ENCODE results near the gene POLR2J.
A peak's percentile ranks its signal among the peaks of the same experiment; 100 is the strongest.

Gene POLR2J

DNA sequence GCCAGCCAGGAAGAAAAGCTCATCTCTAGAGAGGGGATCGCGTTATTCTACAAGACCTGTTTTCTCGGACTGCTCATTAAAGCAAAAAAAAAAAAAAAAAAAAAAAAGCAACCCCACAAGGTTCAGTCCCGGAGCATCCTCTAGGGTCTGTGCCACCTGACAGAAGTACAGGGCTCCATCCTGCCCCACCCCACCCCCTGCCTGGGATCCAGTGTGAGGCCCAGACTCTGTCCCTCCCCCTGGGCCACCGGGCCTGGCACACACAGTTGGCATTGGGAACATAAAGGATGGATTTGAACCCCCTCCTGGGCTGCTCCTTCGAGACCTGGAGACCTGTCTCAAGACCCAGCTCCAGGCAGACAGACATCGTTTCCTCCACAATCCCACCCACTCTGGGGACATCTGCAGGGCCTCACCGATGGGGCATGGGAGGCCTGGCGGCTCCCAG is 44.7 kb downstream of the POLR2J start:
- peak in 1 of 2 experiments; percentile 69 for DNase-seq

DNA sequence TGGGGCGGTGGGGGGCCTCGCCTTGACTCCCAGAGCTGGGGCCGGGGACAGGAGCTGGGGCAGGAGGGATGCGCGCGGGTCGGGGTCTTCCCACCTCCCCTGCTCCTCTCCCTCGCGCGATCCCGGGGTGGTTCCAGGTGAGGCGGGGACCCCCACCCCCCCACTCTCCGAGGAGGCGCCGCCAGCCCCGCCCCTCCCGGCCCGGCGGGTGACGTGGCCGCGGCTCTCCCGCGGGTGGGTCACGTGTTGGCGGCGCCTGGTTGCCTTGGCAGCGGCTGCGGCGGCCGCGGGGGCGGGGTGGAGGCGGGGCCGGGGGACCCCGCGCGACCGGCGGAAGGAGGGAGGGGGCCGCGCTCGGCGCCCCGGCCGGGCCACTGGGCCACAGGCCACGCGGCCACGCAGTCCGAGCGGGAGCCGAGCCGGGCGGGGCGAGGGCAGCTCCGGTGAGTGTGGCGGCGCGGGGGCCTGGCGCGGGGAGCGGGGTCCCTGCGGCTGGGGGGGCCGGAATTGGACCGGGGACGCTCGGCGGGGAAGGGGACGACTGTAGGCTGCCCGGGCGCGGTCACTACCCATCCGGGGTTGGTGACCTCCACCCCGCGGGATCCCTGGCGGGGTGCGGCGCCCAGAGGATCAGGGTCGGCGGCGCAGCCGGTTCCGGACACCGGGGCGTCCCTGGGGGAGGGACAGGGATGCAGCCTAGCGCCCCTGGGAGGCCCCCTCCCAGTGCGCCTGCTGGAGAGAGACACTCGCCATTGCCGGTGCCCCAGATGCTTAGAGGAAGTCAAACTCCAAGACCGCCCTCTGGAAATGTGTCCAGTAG is 45.3 kb downstream of the POLR2J start, which contains the start of gene ORAI2:
Gene ORAI2, plus strand, starts transcription at position 357 of the 820 bp plus-strand sequence. CDS start 5,382 bp downstream, outside the sequence.
- peak in 1 of 2 experiments; percentile 90 for DNase-seq

DNA sequence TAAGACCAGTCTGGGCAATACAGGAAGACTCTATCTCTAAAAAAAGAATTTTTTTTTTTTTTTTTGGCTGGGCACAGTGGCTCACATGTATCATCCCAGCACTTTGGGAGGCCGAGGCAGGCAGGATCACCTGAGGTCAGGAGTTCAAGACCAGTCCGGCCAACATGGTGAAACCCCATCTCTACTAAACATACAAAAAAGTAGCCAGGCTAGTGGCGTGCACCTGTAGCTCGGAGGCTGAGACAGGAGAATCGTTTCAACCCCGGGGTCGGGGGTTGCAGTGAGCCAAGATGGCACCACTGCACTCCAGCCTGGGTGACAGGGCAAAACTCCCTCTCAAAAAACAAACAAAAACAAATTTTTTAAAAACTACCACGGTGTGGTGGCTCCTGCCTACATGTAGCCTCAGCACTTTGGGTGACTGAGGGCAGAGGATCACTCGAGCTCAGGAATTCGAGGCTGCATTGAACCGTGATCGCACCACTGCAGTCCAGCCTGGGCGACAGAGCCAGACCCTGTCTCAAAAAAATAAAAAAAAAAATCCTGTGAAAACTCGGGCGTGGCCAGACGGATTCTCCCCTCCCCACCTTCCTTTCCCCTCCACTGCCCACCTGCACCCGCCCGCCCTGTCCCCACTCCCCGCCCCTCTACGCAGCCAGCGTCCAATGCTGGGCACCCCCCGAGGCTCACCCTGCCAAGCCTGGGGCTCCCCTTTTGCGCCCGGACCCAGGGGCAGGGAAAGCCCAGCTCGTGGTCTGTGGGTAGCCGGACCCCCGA is 46.1 kb downstream of the POLR2J start:
- peak; percentile 26 to 71 for DNase-seq

DNA sequence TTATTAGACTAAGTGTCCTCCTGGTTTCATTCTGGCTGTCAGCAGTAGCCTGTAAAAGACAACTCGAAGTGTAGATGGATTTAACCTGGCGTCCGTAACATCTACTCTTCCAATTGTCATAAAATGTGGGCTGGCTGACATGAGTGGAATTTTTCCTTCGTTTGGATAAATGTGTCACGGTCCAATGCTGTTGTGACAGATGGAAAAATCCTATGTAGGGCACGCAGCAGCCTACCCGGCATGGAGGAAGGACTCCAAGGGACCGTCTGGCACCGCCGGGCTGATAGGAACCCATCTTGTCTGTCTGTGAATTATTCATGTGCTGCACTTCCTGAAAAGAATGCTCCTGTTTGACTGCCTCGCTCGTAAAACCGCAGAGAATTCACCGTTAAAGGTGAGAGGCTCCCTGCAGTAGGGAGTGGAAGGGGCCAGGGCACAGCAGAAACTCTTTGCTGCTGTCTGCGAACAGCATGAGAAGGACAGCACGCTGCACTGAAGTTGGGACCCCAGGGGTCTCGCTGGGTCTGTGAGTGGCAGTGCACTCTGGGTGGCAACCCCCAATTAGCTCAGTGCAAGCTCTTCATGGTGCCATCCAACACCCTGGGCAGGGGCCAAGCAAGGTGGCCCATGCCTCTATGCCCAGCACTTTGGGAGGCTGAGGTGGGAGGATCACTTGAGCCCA is 47.0 kb downstream of the POLR2J start:
- peak; percentile 95 for DNase-seq

DNA sequence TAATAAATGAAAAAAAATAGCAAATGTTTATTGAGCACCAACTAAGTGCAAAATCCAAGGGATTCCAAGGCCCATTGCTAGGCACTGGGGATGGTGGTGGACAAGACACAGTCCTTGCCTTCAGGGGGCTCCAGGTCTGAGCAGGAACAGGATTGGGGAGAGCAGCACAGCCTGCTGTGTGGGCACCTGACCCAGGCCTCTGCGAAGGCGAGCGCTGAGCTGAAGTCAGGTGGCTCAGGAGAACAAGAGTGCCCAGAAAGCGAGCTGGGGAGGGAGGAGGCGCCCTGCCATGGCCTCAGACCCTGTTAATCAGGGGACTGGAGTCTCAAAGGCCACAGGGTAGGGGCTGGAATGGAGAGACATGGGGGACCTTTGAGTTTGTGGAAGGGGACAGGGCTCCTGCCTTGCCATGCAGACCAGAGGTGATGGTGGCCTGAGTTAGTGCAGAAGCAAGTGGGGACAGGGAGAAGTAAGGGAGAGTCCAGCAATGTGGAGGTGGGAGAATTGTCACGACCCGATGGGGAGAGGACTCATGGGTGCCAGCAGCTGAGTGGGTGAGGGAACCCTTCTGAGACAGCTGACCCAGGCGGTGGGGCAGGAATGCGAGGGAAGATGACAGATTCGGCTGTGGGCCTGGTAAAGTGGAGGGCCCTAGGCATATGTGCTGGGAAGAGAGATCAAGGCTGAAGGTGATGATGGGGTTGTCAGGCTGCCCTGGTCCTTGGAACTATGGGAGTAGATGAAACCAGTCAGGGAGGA is 49.4 kb downstream of the POLR2J start:
- DNase-seq, result no peak

DNA sequence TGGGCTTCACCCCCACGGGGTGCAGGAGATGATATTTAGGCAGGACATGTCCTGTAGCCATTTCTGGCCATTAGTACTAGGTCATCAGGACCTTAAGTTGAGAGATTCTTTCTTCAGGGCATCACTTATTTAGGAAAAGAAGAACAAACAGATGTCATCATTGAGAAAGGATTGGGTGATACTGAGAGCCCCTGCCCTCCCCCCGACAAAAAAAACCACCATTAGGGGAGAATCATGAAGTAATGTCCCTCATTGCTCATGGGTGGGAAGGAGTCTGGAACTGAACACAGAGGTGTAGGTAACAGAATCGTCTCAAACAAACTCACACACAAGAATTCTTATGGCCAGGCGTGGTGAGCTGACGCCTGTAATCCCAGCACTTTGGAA is 51.7 kb downstream of the POLR2J start:
- DNase-seq, result no peak

DNA sequence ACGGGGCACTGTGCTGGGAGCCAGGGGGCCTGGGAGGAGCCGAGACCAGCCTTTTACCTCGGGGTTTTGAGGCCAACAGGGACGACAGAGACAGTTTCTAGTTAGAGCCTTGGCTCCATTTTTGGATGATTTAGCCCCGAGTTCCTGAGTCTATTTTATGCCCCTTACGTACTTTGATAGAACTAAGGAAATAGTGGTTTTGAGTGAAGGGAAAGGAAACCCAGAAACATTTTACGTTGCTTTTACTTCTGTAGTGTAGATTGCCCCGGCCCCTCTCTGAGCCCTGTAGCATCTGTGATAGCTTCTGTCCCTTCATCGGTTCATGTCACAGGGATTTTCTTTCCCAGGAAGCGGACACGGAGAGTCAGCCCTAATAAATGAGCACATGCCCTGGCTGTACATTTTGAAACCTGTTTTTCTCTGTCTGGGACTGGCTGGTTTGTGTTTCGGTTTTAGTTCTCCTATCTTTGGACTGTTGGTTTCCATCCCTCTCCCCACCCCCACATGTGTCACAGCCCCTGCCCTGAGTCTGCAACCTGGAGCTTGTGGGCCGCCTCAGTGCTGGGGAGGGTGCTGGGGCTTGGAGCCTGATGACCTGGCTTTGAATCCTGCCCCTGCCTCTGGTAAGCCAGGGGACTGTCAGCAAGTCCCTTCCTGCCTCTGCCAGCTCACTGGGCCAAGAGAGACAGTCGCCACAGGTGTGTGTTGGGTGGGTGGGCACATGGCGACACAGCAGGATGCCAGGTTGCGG is 52.3 kb downstream of the POLR2J start:
- no peak for DNase-seq

DNA sequence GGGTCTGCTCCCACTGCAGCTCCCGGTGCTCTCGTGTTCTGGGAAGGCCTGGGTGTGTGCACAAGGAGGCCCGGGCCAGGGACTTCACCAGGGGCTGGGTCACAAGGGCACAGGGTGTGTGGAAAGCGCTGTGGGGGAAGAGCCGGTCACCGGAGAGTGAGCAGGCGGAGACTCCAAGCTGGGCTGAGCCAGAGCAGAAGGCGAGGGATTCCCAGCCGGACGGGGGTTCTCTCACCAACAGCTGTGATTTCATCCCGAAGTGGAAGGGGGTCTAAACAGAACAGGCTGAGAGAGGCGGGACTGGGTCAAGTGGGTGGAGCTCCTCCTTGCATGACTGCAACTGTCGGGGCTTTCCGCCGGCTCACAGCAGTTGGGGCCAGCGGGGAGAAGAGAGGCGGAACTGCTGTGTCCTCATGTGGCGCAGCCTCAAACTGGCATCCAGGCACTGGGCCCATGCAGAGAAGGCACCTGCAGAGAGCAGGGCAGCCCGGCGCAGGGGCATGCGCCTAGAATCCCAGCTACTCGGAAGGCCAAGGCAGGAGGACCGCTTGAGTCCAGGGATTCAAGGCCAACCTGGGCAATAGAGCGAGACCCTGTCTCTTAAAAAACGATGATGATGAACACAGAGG is 53.0 kb downstream of the POLR2J start:
- no peak for DNase-seq

DNA sequence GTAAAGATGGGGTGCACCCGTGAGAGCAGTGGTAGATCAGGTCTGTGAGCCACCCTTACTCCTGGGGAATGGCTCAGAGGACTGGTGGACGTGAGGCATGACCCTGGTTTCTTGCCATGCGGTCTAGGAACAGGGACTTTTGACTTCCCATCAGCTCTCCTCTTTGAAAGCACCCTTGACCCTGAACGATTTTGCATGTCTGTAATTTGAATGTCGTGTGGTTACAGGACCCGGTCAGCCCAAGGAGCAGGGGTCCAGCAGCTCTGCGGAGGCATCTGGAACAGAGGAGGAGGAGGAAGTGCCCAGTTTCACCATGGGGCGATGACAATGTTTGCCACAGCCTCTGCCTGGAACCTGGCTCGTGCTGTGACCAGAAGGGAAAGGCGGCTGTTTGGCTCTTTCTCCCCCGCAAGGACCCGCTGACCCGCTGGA is 53.9 kb downstream of the POLR2J start:
- DNase-seq, result no peak

DNA sequence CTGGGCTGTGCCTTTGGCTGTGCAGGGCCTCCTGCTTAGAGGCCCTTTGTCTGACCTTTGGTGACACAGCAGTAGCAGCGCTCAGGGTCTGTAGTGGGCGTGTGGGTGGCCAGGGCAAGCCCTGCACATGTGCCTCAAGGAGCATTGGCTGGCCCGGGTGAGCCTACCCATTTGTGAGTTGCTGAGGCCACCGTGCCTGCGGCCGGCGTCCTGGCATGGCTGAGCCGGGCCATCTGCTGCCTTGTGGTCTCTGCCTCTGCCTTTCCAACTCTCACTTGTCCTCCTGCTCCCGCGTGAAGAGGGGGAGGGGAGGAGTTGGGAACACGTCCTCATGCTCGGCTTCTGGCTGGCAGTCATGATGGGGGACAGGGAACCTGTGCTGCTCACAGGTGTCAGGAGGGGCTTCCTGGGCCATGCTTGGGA is 54.6 kb downstream of the POLR2J start:
- DNase-seq, result no peak

All from NCI-H526 (cell line).